Colon (tissue), 2 donors: ENCODE data around the gene KRTAP17-1.
"Not testable (repeated sequence)": the region's sequence is repeated elsewhere in the genome, so short reads cannot be mapped to it uniquely, and the experiment has no call there.

Source experiments
- FAIRE-seq: peaks from 2 replicates; lab custom pipeline; 2012; peaks lifted over from hg19 to GRCh38; lab: Jason Lieb, UNC
- donor health status: control.
- donor health status: control.

Gene KRTAP17-1

DNA sequence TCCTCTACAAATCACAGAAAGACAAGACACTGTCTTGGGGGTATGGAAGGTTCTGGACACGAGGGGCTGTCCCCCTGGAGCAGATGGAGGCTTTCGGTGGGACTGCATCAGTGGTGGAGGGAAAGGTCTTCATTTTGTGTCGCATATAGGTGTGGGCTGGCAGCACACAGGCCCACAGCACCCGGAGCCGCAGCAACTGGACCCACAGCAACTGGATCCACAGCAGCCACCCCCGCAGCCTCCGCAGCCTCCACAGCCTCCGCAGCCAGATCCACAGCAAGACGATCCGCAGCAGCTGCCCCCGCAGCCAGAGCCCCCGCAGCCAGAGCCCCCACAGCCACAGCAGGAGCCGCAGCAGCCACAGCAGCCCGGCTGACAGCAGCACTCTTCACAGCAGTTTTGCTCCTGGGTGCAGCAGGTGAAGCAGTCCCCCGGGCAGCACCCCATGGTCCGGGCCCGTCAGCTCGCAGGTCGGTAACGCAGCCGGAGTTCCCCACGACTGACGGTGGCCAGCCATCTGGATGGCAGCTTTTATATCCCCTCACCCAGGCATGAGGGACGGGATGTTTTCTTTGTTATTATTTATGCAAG is at the start of gene KRTAP17-1:
Gene KRTAP17-1 (minus strand): TSS at position 507 of the 591 bp plus-strand sequence. CDS start 60 bp downstream, at position 447.
- FAIRE-seq: no peak

DNA sequence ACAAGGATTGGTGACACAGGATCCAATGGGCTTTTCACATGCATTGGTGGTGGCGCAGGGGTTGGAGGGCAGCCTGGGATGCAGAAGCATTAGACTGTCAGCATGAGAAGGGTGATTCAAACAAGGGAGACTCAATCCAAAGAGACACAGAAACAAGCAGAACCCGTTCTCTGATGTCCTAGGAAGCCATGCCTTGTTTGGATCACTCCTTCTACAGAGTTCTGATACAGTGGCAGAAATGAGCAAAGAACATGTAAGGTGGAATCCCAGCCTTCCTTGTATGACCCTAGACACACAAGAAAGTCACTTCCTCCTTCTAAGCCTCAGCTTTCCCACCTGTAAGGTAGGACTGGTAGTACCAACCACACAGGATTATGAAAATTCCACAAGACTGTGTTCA is 48.4 kb upstream of the KRTAP17-1 start:
- no peak for FAIRE-seq

DNA sequence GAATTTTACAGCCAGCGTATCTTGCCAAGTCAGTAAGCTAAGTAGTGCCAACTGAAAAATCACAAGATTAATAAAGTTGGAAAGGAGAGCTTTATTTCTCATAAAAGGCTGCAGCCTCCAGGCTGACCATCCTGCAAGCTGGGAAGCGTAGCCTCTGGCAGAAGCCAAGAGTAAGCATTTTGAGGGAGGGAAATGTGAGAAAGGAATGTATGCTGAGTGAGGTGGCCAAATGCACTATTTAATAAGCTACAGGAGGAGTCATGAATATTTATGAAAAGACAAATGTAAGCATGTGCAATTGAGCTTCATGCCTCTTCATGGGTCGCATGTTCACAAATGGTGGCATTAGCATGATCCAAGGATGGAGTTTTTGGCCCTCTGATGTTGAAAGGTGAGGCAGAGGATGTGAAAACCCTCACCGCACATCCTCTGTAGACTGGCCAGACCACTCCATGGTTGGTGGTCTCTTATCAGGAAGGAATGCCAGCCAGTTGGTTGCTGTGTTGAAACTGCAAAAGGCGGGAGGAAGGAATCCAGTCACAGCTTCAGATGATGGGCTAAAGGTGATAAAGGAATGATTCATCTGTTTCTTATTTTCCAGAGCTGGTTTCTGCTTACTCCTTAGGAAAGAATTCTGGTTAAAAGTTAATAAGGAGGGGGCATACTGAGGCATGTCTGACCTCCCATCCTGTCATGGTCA is 44.9 kb upstream of the KRTAP17-1 start:
- FAIRE-seq: no peak

- FAIRE-seq: no peak
Observed at GRCh38 chr17:41354536-41354935, 39.0 kb upstream of the KRTAP17-1 start.

DNA sequence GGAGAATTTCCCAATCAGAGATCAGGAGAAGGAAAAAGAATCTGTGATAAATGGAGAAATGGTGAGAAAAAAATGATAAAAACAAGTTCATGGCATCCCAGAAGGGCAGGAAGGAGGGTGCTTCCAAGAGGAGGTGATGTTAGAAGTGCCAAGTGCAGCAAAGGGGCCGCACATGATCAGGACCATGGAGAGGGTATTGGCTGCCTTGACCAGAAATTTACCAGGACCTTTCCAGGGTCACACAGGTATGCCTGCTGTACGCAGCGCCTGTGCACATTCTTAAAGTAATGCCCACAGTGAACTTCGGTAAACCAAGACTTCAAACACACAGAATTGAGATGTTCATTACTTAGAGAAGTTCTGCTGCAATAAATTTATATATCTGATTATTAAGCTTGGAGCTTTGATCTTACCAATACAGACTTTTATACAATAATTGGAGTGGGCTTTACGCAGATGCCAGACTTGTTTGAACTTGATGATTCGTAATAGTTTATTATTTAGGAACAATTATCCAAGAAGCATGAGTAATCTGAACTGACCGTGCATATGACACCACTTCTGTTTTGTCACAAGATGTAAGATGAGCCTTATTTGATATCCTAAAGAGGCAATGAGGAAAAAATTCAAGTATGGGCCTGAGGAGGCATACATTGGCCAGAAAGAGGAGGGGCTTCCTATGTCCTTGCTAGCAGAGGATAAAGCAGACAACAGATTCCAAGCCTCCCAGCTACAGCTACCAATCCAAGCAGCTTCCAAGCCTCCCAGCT is 37.3 kb upstream of the KRTAP17-1 start:
- no peak for FAIRE-seq

GRCh38 chr17:41351177-41351576 is 35.7 kb upstream of the KRTAP17-1 start:
- FAIRE-seq: no peak

GRCh38 chr17:41350381-41350878 is 34.9 kb upstream of the KRTAP17-1 start, which contains the start of gene KRT33A:
Gene KRT33A, minus strand, starts transcription at chr17:41350828. Its CDS starts 61 bp downstream, at chr17:41350767.
- FAIRE-seq: not testable (repeated sequence)

- FAIRE-seq: no peak
Observed at GRCh38 chr17:41347869-41348760, 32.6 kb upstream of the KRTAP17-1 start.

DNA sequence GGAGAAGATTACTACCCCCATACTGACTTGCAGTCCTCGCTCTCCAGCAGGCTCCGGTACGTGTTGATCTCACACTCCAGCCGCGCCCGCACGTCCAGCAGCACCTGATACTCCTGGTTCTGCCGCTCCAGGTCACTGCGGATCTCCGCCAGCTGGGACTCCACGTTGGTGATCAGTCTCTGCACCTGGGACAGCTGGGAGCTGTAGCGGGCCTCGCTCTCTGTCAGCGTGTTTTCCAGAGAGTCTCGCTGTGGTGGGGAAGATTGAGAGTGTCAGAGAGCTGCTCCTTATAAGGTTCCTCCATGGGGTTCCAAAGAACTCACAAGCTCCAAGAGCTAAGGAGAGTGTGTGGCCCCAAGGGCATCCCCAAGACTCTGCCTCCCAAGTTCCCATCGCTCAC is 30.9 kb upstream of the KRTAP17-1 start:
- FAIRE-seq: not testable (repeated sequence)

DNA sequence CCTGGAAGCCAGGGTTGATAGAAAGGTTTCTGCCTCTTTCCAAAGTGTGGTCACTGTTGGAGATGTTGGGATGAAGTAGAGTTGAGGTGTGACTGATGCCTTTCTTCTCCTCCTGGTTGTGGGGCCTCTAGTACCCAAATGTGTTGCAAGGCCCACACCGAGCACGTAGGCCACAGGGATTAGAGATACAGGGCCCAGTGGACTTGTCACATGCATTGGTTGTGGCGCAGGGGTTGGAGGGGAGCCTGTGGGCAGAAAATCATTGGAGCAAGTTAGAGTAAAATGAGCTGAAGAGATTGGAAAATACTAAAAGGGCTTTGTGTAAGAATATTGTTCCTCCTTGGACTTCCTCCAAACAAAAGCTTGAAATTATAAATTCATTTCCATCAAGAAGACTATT is 30.5 kb upstream of the KRTAP17-1 start:
- FAIRE-seq: no peak

GRCh38 chr17:41343029-41343428 is 27.5 kb upstream of the KRTAP17-1 start:
- FAIRE-seq: no peak

GRCh38 chr17:41340934-41341861 is 25.7 kb upstream of the KRTAP17-1 start:
- FAIRE-seq: no peak

DNA sequence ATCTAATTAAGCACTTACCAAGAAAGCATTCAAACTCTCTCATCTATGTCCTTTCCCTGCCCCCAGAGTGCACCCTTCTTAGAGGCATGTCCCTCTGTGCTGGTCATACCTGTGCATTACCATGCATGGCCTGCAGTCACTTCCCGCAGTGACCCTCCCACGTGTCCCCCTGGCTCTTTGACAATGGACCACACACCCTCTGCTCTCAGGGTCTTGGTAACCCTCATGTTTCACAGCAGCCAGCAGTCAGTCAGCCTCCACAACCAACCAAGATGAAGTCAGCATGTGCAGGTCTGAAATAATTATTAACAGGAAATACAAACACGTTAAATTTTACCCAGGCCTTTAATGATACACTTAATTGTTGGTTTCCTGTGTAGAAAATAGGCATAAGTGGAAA is 25.0 kb upstream of the KRTAP17-1 start:
- no peak for FAIRE-seq

GRCh38 chr17:41339571-41340172 is 24.2 kb upstream of the KRTAP17-1 start:
- no peak for FAIRE-seq

GRCh38 chr17:41338961-41339485 is 23.5 kb upstream of the KRTAP17-1 start:
- FAIRE-seq: no peak

DNA sequence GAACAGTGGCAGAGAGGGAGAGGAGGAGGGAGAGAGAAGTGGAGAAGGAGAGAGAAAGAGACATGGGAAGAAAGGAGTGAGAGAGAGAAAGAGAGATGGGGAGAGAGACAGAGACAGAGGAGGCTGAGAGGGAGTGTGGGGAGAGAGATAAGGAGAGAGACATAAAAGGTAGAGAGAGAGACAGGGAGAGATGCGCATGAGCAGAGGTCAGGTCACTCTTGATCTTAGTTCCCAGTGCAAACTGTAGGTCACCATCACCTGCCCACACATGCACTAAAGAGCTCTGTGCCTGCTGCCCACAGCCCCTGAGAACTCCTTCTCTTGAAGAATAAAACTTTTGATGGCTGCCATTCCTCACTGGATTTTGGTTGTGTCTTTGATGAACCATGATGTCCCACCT is 20.2 kb upstream of the KRTAP17-1 start:
- FAIRE-seq: no peak

- FAIRE-seq: no peak
Observed at GRCh38 chr17:41334385-41335305, 19.1 kb upstream of the KRTAP17-1 start.

DNA sequence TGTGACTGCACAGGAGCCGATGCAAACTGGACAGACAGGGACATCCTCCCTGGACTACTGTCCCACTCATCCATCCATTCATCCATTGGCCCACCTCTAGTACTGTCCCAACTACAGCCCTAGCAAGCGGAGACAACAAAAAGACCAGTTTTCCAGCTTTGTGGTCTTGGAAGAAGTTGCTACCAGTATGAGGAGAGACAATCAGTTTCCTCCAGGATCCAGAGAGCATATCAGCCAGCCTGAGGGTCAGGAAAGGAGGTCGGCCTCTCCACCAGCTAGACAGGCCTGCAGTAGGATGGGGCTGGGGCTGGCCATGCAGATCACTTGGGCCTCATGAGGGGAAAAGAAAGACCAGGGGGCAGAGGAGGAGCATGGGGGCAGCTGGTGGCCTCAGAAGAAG is 18.3 kb upstream of the KRTAP17-1 start:
- FAIRE-seq: no peak

GRCh38 chr17:41333098-41333497 is 17.6 kb upstream of the KRTAP17-1 start:
- FAIRE-seq: no peak
